Measurements from ENCODE around the gene EAPP.
"Not testable (repeated sequence)": the region's sequence is repeated elsewhere in the genome, so short reads cannot be mapped to it uniquely, and the experiment has no call there.

EAPP gene

GRCh38 chr14:34478261-34478660, 61.2 kb downstream of the EAPP start:
- DNase-seq: peak; percentile 46 to 93

- not testable (repeated sequence) for DNase-seq
These were observed 63.5 kb downstream of the EAPP start for GRCh38 chr14:34476036-34476435.

- DNase-seq: no peak
These were observed 64.3 kb downstream of the EAPP start for GRCh38 chr14:34475163-34475562.

GRCh38 chr14:34474187-34474679, 65.3 kb downstream of the EAPP start:
- peak in 1 of 2 experiments; percentile 36 for DNase-seq

GRCh38 chr14:34472706-34473279, 66.7 kb downstream of the EAPP start:
- DNase-seq: no peak

- DNase-seq: no peak
These were observed 69.2 kb downstream of the EAPP start for GRCh38 chr14:34470319-34470718.

GRCh38 chr14:34466691-34467090, 72.8 kb downstream of the EAPP start:
- DNase-seq: no peak
